ENCODE measurements around the gene CENPB.

The CENPB gene

GRCh38 chr20:3784863-3785239 is 1.7 kb downstream of the CENPB start:
- in situ Hi-C loops (cut with MboI; ENCODE audit: low sequenced_read_pairs, unreplicated experiment): no loop called here
- TF ChIP-seq, protein P1, sequence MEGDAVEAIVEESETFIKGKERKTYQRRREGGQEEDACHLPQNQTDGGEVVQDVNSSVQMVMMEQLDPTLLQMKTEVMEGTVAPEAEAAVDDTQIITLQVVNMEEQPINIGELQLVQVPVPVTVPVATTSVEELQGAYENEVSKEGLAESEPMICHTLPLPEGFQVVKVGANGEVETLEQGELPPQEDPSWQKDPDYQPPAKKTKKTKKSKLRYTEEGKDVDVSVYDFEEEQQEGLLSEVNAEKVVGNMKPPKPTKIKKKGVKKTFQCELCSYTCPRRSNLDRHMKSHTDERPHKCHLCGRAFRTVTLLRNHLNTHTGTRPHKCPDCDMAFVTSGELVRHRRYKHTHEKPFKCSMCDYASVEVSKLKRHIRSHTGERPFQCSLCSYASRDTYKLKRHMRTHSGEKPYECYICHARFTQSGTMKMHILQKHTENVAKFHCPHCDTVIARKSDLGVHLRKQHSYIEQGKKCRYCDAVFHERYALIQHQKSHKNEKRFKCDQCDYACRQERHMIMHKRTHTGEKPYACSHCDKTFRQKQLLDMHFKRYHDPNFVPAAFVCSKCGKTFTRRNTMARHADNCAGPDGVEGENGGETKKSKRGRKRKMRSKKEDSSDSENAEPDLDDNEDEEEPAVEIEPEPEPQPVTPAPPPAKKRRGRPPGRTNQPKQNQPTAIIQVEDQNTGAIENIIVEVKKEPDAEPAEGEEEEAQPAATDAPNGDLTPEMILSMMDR (IDR thresholded peaks at IDR 0.05; ENCODE audit: borderline replicate concordance, control extremely low read depth, extremely low read depth, insufficient read depth, missing control alignments): no peak
- no peak for DNase-seq (ENCODE audit: low spot score)

DNA sequence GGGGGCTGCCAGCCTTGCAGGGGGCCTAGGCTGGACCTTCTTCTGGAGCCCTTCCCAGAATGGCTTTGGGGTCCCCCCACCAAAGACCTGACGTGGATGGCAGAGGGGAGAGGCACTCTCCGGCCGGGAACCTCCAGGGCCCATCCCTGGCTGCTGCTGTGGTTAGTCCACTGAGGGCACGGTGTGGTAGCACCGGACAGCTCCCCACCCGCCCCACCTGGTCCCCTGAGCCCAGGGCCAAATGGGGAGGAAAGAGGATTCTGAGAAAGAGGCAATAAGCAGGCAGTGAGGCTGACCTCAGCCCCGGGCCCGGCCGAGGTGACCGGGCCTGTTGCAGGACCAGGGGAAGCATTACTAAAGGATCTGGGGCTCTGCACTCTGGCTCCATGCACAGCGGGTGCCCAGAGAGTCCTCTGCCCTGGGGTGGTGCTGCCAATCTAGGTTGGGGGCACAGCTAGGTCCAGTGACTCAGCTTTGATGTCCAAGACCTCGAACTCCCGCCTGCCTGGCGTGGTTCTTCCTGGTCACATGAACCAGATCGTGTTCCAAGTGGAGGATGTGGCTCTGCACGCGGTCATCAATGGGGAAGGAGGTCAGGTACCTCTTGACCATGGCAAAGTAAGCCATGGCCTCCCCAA is 2.2 kb downstream of the CENPB start:
- TF ChIP-seq, protein P1 (IDR thresholded peaks at IDR 0.05; ENCODE audit: borderline replicate concordance, control extremely low read depth, extremely low read depth, insufficient read depth, missing control alignments): no peak
- in situ Hi-C loops (cut with MboI; ENCODE audit: low sequenced_read_pairs, unreplicated experiment): no loop called here
- DNase-seq (ENCODE audit: low spot score): no peak

GRCh38 chr20:3783511-3784195 is 2.9 kb downstream of the CENPB start:
- TF ChIP-seq, protein P1 (IDR thresholded peaks at IDR 0.05; ENCODE audit: borderline replicate concordance, control extremely low read depth, extremely low read depth, insufficient read depth, missing control alignments): no peak
- no peak for DNase-seq (ENCODE audit: low spot score)
- in situ Hi-C loops (cut with MboI; ENCODE audit: low sequenced_read_pairs, unreplicated experiment): no loop called here

DNA sequence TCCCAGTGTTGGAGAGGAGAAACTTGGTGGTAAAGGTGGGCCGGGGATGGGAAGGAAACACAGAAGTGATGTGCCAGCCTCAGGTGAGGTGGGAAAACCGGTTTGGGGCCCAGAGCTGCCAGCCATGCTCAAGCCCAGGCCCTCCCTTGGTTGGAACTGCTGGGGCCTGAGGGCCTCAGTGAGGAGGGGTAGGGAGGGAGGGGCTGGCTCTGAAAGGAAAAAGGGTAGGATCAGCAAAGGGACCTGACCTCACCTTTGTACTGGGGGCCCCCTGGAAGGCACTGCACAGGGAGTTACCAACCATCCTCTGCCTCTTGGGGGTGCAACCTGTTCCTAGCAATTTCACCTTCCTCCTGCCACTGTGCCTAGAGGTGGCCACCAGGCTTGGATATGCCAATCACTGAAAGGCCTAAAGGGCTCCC is 3.5 kb downstream of the CENPB start:
- TF ChIP-seq, protein P1 (IDR thresholded peaks at IDR 0.05; ENCODE audit: borderline replicate concordance, control extremely low read depth, extremely low read depth, insufficient read depth, missing control alignments): no peak
- in situ Hi-C loops (cut with MboI; ENCODE audit: low sequenced_read_pairs, unreplicated experiment): no loop called here
- DNase-seq (ENCODE audit: low spot score): no peak

DNA sequence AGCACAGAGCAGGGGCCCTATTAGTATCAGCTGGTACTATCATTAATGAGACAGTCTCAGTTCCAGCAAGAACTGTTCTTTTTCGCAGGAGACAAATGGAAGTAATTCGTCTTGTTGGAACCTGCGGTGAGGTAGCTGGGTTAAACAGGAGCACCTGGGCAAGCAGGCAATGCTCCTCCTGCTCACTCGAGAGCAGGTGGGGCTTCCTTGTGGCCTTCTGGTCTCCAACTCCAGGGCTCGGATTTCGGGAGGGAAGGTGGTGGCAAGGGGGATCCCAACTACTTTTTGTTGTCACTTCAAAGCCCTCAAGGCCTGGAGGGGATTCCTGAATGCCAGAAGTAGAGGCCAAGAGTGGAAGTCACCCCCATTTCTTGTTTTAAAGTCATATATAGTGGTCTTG is 3.9 kb downstream of the CENPB start:
- in situ Hi-C loops (cut with MboI; ENCODE audit: low sequenced_read_pairs, unreplicated experiment): no loop called here
- TF ChIP-seq, protein P1 (IDR thresholded peaks at IDR 0.05; ENCODE audit: borderline replicate concordance, control extremely low read depth, extremely low read depth, insufficient read depth, missing control alignments): no peak
- DNase-seq (ENCODE audit: low spot score): no peak

DNA sequence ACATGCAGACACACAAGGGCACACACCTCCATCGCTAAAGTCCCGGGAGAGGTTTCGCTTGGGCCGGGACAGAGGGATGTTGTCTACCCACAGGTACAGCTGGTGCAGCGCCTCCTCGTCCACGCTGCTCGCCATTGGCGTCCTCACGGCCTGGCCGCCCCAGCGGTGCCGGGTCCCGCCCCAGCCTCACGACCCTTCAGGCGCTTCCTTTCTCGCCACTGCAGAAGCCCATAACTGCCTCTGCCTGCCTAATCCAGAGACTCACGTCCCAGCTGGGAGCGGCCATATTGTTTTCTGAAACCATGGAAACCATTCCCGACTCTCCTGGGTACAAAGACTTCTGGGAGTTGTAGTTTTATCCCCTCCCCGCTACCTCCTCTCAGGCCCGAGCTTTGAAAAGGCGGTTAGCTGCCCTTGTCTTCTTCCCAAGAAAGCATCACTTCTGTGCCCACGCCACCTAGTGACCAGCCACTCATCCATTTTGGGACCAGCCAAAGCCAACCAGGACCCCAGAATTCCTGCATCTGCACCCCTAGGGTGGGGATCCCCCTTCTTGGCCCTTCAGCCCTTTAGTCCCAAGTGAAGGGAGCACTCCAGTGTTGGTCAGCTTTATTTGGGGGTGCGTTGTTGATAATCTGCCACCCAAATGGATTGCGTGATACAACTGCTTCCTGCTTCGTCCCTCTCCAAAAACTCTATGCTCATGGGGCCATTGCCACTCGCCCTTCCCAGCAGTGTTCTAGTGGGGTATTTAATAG is 5.2 kb downstream of the CENPB start, which contains the start of gene SPEF1:
TSS of gene SPEF1 (minus strand) at position 296 of the 758 bp plus-strand sequence. CDS start at position 135, 161 bp downstream.
- in situ Hi-C loops (cut with MboI; ENCODE audit: low sequenced_read_pairs, unreplicated experiment): no loop called here
- TF ChIP-seq, protein P1 (IDR thresholded peaks at IDR 0.05; ENCODE audit: borderline replicate concordance, control extremely low read depth, extremely low read depth, insufficient read depth, missing control alignments): peak; percentile 34
- DNase-seq (ENCODE audit: low spot score): peak; percentile 88

Measured in GM13976 (cell line).